Gastroesophageal sphincter (tissue), 3 donors: ENCODE data around the gene FXYD5.

Source experiments
- CTCF ChIP-seq, 4 experiments: fragments of 200-600 bp in 2 of 4; fragments of 450-650 bp in 2 of 4; sonication (generic) in 1 of 4; IDR thresholded peaks; one replicate each; pipeline ENCODE4 v1.5.1; 2017 to 2019; ENCODE audit warnings: antibody characterized with exemption in 4 of 4, mild to moderate bottlenecking in 2 of 4, moderate library complexity in 2 of 4
- POLR2A ChIP-seq, 2 donors: fragments of 450-650 bp; IDR thresholded peaks; one replicate each; pipeline ENCODE4 v1.6.1; 2017; ENCODE audit warnings: antibody characterized with exemption in 2 of 2, mild to moderate bottlenecking in 2 of 2, moderate library complexity in 1 of 2
- POLR2AphosphoS5 ChIP-seq: sonication (generic); formaldehyde crosslinking; IDR thresholded peaks from one replicate; pipeline ENCODE4 v1.6.1; 2017; ENCODE audit warnings: antibody characterized with exemption

DNA sequence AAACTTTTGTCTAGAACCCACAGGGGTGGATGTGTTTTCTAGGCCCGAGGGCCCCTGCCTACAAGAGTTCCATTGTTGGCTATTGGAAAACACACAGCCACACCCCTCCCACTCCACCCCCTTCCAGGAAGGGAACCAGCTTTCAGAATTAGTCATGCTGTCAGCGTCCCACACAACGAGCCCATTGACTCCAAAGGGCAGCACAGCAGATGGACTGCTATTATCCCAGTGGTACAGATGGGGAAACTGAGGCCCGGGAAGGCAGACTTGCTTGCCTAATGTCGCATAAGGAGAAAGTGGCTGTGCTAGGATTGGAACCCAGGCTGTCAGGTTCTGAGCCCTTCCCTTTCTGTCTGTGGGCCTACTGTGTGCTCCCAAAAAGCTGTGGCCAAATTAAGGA lies 47.0 kb upstream of the FXYD5 start:
- TF ChIP-seq CTCF (IDR thresholded peaks at IDR 0.05) (no peak), POLR2AphosphoS5 (peak; percentile 33), POLR2A (IDR thresholded peaks at IDR 0.05) (no peak)
